ENCODE measurements around the gene KLK2. TPM values are rescaled to one million over a fixed set of nuclear protein-coding genes. Genes with fewer than 3 reads are reported as not detected.

KLK2 gene
- total RNA-seq, 4 donors from 2014 or later, result not detected

- ATAC-seq (ENCODE audit: low FRiP score) (no peak), DNase-seq (ENCODE audit: low spot score) (no peak)
- TF ChIP-seq CTCF (IDR thresholded peaks at IDR 0.05), result no peak
These were observed 12.2 kb upstream of the KLK2 start for GRCh38 chr19:50861010-50861409.

- no peak for ATAC-seq (ENCODE audit: low FRiP score)
- no peak for TF ChIP-seq CTCF (IDR thresholded peaks at IDR 0.05)
- no peak for DNase-seq (ENCODE audit: low spot score)
These were observed 11.5 kb upstream of the KLK2 start for GRCh38 chr19:50861496-50862286.

GRCh38 chr19:50869479-50869878, 3.8 kb upstream of the KLK2 start:
- no peak for TF ChIP-seq CTCF (IDR thresholded peaks at IDR 0.05)
- ATAC-seq (ENCODE audit: low FRiP score) (no peak), DNase-seq (ENCODE audit: low spot score) (no peak)

- no peak for TF ChIP-seq CTCF (IDR thresholded peaks at IDR 0.05)
- ATAC-seq (ENCODE audit: low FRiP score) (no peak), DNase-seq (ENCODE audit: low spot score) (no peak)
These were observed 2.7 kb upstream of the KLK2 start for GRCh38 chr19:50870417-50871089.

- TF ChIP-seq CTCF (IDR thresholded peaks at IDR 0.05), result no peak
- DNase-seq (ENCODE audit: low spot score) (no peak), ATAC-seq (ENCODE audit: low FRiP score) (no peak)
These were observed 972 bp downstream of the KLK2 start for GRCh38 chr19:50874211-50874610.

GRCh38 chr19:50875795-50876422, 2.7 kb downstream of the KLK2 start:
- no peak for ATAC-seq (ENCODE audit: low FRiP score)
- no peak for TF ChIP-seq CTCF (IDR thresholded peaks at IDR 0.05)
- no peak for DNase-seq (ENCODE audit: low spot score)
